GM12873 (cell line): ENCODE data around the gene HDAC9.

Source experiments
- TF ChIP-seq, protein P1 (sequence below): IDR thresholded peaks from 2 replicates; pipeline ENCODE4 v1.5.1; 2012; ENCODE audit warnings: low read depth, mild to moderate bottlenecking, moderate library complexity, low read length, control low read depth; ENCODE audit not compliant: insufficient read depth; ENCODE audit errors: missing control alignments

Gene HDAC9

DNA sequence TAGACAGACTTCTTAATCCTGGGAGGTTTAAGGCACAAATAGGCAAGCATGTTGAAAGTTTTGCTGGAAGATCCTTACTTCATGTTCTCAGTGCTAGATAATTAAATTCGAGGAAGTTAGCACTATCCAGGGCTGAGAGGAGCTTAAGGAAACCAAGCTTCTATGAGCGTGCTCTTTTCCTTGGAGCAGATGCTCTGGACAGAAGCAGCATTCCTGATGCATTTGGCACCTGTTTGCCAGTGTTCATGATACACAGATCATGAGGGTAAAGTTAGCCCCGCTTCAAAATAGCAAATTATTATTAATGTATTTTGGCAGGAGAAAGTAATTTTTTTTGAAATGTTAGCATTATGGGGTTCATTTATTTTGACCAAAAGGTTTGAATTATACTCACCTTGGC lies 9.4 kb downstream of the HDAC9 start:
- TF ChIP-seq, protein P1, sequence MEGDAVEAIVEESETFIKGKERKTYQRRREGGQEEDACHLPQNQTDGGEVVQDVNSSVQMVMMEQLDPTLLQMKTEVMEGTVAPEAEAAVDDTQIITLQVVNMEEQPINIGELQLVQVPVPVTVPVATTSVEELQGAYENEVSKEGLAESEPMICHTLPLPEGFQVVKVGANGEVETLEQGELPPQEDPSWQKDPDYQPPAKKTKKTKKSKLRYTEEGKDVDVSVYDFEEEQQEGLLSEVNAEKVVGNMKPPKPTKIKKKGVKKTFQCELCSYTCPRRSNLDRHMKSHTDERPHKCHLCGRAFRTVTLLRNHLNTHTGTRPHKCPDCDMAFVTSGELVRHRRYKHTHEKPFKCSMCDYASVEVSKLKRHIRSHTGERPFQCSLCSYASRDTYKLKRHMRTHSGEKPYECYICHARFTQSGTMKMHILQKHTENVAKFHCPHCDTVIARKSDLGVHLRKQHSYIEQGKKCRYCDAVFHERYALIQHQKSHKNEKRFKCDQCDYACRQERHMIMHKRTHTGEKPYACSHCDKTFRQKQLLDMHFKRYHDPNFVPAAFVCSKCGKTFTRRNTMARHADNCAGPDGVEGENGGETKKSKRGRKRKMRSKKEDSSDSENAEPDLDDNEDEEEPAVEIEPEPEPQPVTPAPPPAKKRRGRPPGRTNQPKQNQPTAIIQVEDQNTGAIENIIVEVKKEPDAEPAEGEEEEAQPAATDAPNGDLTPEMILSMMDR: no peak

DNA sequence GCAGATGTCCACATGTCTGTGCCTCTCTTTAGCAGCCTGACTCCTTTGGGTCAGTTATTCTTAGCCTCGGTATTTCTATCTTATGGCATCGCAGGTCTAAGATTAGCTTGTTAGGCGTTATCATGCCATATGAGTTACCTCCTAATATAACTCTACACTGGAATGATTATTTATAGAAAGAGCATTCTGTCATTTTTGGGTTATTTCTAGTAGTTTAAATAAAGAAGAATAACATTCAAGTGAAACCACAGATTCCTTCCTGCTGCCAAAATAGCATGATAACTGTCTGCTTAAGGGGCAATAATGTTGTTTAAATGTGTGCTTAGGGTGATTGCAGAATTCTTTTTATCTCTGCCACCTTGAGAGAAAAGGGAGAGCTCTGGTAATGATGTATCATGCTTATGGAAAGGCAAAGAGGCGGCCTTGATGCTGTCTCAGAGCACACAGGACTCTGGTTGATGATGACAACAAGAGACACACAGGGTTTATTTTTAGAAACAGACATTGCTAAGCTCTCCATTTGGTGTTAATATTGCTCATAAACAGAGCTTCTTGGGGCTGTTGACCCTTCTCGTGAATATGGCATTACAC lies 10.4 kb downstream of the HDAC9 start:
- TF ChIP-seq, protein P1: no peak

DNA sequence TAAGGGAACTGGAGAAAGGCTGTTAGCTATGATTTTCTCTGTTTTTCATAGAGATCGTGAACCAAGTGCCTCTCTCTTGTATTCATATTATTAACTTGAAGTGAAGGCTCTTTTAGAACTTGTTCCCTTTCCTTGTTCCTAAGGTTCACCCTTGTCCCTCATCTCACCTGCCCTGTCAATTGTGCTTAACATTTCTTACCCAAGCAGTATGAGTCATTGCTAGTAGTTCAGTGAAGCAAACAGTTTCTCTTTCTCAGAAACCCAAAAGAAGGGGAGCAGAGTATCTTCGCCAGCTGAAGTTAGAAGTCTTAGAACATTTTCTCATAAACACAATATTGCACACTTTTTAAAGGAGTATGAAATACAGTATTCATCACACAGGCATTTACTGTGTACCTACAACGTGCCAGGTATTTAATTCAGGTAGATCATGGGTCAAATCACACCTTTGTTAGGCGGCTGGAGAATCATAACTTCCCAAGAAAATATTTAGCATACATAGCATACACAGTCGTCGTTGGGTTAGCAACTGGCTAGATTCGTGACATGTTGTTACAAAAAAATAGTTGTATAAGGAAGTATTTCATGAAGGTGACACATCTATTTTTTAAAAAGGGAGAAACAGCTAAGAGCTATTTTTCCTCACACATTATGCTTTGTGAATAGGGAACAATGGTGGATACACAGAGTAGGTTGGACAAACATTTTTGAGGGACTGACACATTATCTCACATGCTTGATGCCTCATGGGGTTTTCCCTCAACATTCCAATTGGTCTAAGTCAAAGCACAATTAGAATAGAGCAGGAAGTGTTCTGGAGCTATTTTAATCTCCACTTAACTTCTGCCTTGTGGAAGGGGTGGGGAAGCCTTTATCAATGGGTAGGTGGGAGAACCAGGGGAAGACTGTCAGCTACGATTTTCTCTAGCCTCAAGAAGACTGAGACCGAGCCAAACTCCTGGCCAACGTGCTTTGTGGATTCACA lies 13.2 kb downstream of the HDAC9 start:
- TF ChIP-seq, protein P1: no peak

DNA sequence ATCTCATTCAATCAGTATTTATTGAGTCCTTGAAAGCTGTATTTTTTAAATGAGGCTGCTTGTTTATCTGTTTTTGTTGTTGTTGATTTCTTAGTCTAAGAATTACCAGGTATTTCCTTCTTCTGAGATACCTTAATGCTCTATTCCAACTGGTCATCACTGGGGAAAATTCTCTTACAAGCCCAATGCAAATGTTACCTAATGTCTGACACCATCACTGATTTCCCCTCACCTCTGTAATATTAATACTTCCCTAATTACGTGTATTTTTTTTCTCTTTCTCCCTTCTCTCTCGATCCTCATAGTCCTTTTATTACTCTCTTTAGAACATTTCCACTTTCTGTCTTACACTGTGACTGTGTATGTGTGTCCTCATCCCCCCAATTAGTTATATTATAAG lies 13.9 kb downstream of the HDAC9 start:
- TF ChIP-seq, protein P1: no peak

DNA sequence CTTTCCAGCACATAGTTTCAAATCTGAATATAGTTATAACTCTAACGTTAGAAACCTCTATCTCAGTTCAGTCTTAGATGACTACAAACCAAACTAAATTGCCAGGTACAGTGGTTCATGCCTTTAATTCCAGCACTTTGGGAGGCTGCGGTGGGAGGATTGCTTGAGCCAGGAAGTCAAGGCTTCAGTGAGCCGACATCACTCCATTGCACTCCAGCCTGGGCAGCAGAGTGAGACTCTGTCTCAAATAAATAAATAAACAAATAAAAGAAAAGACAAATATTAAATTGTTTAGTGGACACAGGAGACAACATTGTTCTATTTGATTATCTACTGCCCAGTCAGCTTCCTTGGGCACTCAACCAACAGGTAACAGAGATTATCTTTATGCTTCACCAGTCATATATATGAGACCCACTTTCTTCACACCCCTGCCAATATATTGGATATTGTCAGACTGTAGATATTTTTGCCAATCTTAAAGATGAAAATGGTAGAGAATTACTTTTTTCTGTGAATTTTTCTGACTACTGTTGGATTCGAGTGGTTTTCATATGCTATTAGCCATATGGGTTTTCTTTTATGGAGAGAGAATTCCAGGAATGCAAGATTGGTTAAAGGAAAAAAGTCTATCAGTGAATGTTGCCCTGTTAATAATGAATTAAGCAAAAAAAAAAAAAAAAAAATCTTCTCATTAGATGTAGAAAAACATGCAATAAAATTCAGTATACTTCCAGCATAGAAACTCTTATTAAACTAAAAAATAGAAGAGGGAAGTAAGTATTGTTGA lies 16.0 kb downstream of the HDAC9 start:
- TF ChIP-seq, protein P1: no peak

DNA sequence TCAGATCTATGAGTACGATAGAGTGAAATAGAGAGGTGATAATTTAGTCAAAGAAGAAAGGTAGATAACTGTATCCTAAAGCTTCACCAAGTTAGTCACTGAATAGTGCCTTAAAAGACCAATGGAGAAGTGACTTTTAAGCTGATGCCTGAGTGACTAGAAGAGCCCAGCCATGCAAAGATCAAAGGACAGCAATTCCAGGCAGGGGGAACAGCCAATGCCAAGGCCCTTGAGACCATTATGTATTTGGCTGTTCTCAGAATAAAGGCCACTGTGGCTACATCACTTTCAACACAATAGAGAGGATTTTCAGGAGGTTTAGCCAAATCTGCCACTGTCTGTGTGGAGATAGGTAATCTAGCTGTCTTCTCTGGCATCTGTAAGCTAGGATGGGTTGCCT lies 17.8 kb downstream of the HDAC9 start:
- TF ChIP-seq, protein P1: no peak

DNA sequence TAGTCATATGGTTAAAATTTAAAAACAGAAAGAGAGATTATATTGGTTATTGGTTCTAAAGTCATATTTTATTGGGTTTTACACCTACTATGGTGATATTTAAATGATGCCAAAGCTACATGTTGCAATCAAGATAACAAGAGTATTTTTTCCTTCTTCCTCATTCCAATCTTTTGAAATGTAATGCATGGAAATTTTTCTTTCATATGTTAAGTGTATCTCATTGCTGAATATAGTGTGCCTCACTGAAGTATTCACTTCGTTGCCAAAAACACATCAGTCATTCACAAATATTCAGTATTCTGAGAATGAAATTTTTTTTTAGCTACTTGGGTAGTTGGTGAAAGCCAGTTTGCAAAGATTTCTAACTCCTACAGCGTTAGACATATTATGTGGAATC lies 19.5 kb downstream of the HDAC9 start:
- TF ChIP-seq, protein P1: no peak
